Measurements from ENCODE around the gene CRKL. TPM values are rescaled to one million over a fixed set of nuclear protein-coding genes. Genes with fewer than 3 reads are reported as not detected.
"Not testable (repeated sequence)": the region's sequence is repeated elsewhere in the genome, so short reads cannot be mapped to it uniquely, and the experiment has no call there.

The CRKL gene
- total RNA-seq, 1 experiment from 2014 or later: 45.8 TPM

GRCh38 chr22:20905415-20906386, 11.5 kb upstream of the CRKL start:
- Histone ChIP-seq H2AFZ (no peak overlapping the region), H3K9me2 (ENCODE audit: insufficient read depth) (no peaks in the 10 kb centered on the region), H4K20me1 (ENCODE audit: insufficient read depth) (no peaks in the 10 kb centered on the region), H3K27me3 (ENCODE audit: insufficient read depth, low read depth) (no peaks in the 10 kb centered on the region), H3K4me2 (peak overlapping the region; percentile 65), H3K9me3 (ENCODE audit: insufficient read depth, low read depth) (no peaks in the 10 kb centered on the region), H3K36me3 (ENCODE audit: low read depth) (no peaks in the 10 kb centered on the region), H3K4me3 (no peak overlapping the region), H3K79me2 (ENCODE audit: low read depth) (no peaks in the 10 kb centered on the region), H3K27ac (peak overlapping the region; percentile 68; the same call in 1 of the 2 replicates), H3F3A (ENCODE audit: insufficient read depth, low read depth) (peaks cover 14% of the 10 kb centered on the region; the same call in 1 of the 2 replicates), H3K4me1 (replicated peaks; ENCODE audit: insufficient read depth) (peaks cover 23% of the 10 kb centered on the region)
- CTCF ChIA-PET: no interaction called here
- DNase-seq: no peak
- no TSS peak for BruUV-seq (replicated peaks)
- intact Hi-C loops (cut with micrococcal nuclease; ENCODE audit: unreplicated experiment): no loop called here
- POLR2A ChIA-PET (ENCODE audit: unreplicated experiment): no interaction called here
- TF ChIP-seq EZH2 (IDR thresholded peaks at IDR 0.05; ENCODE audit: low read depth) (no peak), CTCF (conservative IDR thresholded peaks at IDR 0.05) (no peak)

GRCh38 chr22:20906387-20906767, 10.8 kb upstream of the CRKL start:
- peak overlapping the region; percentile 32; the same call in 1 of the 2 replicates for H3K4me2 ChIP-seq
- H3K79me2 ChIP-seq (ENCODE audit: low read depth): no peaks in the 10 kb centered on the region
- H3K36me3 ChIP-seq (ENCODE audit: low read depth): no peaks in the 10 kb centered on the region
- intact Hi-C loops (cut with micrococcal nuclease; ENCODE audit: unreplicated experiment): no loop called here
- no peaks in the 10 kb centered on the region for H3K9me2 ChIP-seq (ENCODE audit: insufficient read depth)
- no peak for TF ChIP-seq CTCF (conservative IDR thresholded peaks at IDR 0.05)
- no peak for DNase-seq
- H2AFZ ChIP-seq: no peak overlapping the region
- no peak overlapping the region for H3K27ac ChIP-seq
- ChIA-PET POLR2A (ENCODE audit: unreplicated experiment) (no interaction called here), CTCF (no interaction called here)
- peaks cover 14% of the 10 kb centered on the region; the same call in 1 of the 2 replicates for H3F3A ChIP-seq (ENCODE audit: insufficient read depth, low read depth)
- H3K27me3 ChIP-seq (ENCODE audit: insufficient read depth, low read depth): no peaks in the 10 kb centered on the region
- H4K20me1 ChIP-seq (ENCODE audit: insufficient read depth): no peaks in the 10 kb centered on the region
- H3K9me3 ChIP-seq (ENCODE audit: insufficient read depth, low read depth): no peaks in the 10 kb centered on the region
- H3K4me1 ChIP-seq (replicated peaks; ENCODE audit: insufficient read depth): peaks cover 23% of the 10 kb centered on the region
- no TSS peak for BruUV-seq (replicated peaks)
- no peak overlapping the region for H3K4me3 ChIP-seq

GRCh38 chr22:20908717-20909116, 8.5 kb upstream of the CRKL start:
- H3K27me3 ChIP-seq (ENCODE audit: insufficient read depth, low read depth); H3K9me3 ChIP-seq (ENCODE audit: insufficient read depth, low read depth); H4K20me1 ChIP-seq (ENCODE audit: insufficient read depth); H3K9me2 ChIP-seq (ENCODE audit: insufficient read depth); H3K4me2 ChIP-seq; DNase-seq; H2AFZ ChIP-seq; CTCF ChIA-PET; H3K27ac ChIP-seq; BruUV-seq (replicated peaks); H3K79me2 ChIP-seq (ENCODE audit: low read depth); H3K4me3 ChIP-seq; intact Hi-C loops (cut with micrococcal nuclease; ENCODE audit: unreplicated experiment); H3K36me3 ChIP-seq (ENCODE audit: low read depth): not testable (repeated sequence)
- peaks cover 23% of the 10 kb centered on the region for H3K4me1 ChIP-seq (replicated peaks; ENCODE audit: insufficient read depth)
- peaks cover 14% of the 10 kb centered on the region; the same call in 1 of the 2 replicates for H3F3A ChIP-seq (ENCODE audit: insufficient read depth, low read depth)
- POLR2A ChIA-PET (ENCODE audit: unreplicated experiment): interaction anchor here (0.6 kb wide), 1 partner anchor 64 kb away, joined by 8 read pairs; no protein-coding TSS in a partner anchor

Measured in PC-9 (cell line).